ENCODE data around the gene DARS1.
A peak's percentile ranks its signal among the peaks of the same experiment; 100 is the strongest.

Gene DARS1

GRCh38 chr2:136014411-136014810, 29.0 kb upstream of the DARS1 start:
- DNase-seq, result no peak

DNA sequence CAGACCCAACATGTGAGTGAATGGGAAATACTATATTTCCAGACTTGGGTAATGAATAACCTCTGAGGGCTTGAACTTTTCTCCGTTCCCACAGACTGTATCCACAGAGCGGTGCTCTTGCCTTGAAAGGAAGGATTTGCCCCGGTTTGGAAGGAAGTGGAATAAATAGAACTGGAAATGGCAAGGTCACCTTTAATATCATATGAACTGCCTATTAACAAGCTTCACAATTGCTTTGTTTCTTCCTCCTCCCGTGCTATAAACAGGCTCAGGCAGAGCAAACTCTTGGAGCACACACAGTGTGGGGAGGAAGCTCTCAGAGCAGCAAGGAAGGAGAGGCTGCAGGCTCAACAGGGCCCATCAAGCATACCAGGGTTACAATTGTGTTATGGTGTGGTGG, 28.5 kb upstream of the DARS1 start:
- no peak for DNase-seq

DNA sequence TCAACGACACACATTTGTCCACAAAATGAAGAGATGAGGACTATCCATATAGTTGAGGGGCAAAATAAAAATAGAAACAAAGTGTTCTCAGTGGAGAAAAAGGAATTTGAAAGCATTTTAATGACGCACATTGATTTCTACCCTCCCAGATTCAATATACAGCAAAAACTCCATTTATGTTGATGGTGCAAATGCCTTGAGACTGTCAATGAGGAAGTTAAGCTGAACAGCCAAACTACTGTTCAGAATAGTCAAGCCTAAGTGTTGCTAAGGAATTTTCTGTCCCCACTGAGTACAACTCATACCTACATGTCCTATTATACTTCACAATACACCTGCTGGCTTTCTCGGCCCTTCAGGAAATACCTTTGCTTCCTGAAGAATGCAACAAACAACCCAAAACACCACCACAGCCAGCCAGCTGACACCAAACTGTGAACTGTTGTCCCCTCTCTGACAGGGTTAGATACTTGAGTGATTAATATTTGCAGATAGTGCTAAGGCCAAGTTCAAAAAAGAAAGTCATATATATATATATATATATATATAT, 27.8 kb upstream of the DARS1 start:
- no peak for DNase-seq

DNA sequence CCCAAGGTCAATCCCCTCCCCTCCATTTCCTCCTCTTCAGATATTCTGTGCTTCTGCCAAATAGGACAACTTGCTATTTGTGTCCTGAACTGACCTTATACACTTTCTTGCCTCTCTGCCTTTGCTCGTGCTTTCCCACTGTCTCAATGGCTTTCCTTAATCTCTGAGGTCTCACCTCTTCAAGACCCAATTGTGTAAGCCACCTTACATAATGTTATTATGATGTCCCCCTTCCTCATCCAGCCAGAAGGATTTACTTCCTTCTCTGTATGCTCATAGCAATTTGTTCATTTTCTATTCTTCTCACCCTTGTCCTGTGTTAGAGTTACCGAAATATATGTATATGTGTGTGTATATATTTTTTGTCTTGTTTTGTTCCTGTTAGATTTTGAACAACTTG, 26.9 kb upstream of the DARS1 start:
- no peak for DNase-seq

GRCh38 chr2:136010126-136010525, 24.7 kb upstream of the DARS1 start:
- no peak for DNase-seq

DNA sequence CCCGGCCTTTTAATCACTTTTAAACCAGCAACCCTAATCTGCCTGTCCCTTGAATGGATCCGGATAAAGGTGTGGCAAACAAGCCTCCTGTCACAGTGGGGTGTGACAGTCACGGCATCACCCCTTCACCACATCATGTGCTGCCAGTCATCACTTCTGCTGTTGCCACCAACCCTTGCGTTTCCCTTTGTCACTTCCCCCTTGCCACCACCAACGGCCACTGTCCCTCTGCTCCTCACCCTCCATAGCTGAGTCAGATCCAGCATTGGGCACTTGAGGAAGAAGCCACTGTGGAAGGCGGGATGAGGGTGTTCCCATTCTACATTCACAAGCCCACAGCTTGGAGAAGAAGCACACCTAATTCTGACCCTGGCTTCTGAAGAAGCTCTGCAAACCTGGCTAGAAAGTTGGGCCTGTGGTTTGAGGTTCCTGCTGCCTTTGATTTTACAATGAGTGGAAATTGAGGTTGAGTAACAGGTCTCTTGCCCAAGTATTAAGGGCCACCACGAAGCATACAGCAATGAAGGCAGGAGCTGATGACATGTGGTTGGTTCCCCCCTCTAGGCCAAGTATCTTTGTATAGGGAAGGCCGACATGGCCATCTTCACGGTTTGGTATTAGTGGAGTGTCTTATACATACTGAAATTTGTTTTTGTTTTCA, 22.9 kb upstream of the DARS1 start:
- DNase-seq, result peak; percentile 81

DNA sequence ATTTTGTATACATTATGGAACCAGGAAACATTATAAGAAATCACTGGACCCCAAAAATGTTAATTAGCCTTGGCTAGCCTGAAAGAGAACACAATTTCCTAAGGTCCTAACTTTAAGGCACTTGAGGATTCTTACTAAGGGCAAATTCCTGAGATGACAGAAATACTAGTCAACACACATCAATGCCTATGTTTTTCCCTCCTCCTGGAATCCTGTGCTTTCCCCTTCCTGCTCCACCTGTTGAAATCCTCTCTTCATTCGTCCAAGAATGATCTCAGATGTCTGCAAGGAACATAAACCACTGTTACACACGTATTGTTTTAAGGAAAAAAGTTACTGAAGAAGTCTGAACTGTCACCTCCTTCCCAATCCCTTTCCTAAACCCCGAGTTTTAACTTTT, 21.2 kb upstream of the DARS1 start:
- no peak for DNase-seq

DNA sequence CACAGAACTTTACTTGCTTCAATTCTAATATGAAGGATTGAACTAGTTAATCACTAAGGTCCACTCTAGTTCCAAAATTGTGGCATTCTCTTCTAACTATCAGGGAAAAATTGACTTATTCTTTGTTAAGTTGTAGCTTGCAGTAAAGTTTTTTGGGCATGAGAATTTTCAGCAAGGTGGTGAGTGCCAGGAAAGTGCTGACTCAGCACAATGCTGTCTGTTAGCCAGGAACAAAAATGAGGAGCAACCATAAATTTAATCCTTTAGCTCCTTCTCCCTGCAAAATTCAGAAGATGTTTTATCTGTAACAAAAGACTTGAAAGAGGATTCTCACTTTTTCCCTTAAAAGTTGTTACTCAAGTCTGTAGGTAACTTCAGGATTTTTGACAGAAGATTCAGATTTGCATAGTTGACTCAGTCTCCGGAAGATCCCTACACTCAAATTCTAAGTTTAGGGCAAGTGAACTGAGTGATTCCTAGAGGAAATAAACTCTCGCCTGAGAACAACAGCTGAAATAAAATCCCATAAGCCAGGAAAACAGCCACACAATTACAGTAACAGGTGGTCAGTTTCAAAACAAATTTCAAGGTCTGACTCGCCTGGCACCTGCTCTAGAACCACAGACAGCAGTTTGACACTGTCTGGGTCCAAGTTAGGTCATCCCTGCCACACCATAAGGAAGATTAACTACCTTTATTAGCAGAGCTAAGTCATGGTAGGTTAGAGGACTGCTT, 20.2 kb upstream of the DARS1 start:
- no peak for DNase-seq

DNA sequence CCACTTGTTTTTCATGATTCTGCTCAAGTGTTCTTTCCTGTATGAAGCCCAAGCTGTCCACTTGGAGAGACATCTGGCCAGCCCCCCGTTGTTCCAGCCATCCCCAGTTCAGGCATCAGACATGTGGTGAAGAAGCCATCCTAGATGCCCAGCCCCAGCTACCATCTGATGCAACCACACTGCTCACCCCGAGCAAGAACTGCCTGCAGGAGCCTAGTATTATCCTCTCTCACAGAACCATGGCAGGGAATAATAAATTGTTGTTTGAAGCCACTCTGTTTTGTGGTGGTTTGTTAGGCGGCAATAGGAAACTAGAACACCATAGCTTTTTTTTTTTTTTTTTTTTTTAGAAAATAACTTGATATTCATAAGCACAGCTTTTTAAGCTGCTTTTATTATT, 19.5 kb upstream of the DARS1 start:
- DNase-seq, result no peak

DNA sequence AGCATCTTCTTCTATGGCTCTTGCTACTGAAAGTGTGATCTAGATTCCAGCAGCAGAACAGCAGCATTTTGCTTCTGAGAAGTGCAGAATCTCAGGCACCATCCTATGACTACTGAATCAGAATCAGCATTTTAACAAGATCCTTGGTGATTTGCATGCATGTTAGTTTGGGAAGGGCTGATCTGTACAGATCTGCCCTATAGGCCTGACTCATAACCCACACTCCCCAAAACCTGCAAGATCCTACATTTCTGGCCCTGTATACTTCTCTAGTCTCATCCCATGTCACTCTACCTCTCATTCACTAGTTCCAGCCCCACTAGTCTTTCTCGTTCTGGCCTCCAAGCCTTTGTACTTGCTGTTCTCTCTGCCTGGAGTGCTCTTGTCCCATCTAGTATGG, 15.7 kb upstream of the DARS1 start:
- no peak for DNase-seq

GRCh38 chr2:136000502-136000901, 15.1 kb upstream of the DARS1 start:
- no peak for DNase-seq

GRCh38 chr2:135999899-136000298, 14.5 kb upstream of the DARS1 start:
- DNase-seq, result no peak

GRCh38 chr2:135998879-135999278, 13.5 kb upstream of the DARS1 start:
- DNase-seq, result no peak

DNA sequence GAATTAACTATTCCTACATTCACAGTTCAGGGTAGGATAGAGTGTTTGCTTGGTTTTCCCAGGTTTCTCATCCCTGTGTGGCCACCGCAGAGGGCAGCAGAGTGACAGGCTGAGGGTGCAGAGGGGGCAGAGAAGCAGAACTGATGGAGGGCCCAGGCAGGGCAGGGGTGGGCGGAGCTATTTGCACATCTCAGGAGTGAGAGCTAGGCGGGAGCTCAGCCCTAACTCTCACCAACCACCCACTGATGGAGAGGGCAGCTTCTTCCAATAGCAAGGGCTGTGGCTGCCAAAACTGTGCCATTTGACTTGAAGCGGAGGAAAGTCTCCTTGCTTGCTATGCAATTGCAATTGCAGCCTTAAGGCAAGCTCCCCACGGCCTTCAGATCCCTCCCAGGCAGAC, 12.0 kb upstream of the DARS1 start:
- no peak for DNase-seq

GRCh38 chr2:135996304-135996703, 10.9 kb upstream of the DARS1 start:
- no peak for DNase-seq

GRCh38 chr2:135994281-135994680, 8.9 kb upstream of the DARS1 start:
- no peak for DNase-seq

DNA sequence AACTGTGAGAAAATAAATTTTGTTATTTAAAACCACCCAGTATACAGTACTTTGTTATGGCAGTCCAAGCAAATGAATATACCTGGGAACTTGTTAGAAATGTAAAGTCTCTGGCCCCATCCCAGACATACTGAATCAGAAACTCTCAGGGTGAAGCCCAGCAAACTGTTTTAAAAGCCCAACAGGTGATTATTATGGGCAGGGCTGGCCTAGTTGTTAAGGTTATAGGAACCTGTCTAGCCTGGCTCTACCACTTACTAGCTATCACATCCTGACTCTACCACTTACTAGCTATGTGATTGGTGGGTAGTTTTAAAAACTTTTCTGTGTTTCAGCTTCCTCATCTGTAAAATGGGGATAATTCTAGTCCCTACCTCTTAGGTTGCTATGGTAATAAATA, 8.0 kb upstream of the DARS1 start:
- DNase-seq, result no peak

DNA sequence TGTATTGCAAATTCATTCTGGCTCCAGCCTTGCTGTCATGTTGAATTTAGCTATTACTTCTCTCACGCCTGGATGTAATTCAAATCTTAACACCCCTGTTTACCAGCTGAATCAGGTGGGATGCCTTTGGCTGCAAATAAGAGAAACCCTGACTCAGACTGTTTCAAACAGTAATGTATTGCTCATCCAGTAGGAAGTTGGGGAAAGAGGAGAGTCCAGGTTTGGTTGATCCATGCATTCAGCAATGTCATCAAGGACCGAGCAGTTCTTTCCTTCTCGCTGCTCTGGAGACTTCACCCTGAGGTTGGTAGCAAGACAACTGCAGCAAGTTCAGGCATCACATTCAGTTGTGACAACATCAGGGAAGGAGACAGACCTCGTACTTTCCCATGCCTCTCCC, 6.4 kb upstream of the DARS1 start:
- no peak for DNase-seq

GRCh38 chr2:135987441-135987840, 2.0 kb upstream of the DARS1 start:
- no peak for DNase-seq

DNA sequence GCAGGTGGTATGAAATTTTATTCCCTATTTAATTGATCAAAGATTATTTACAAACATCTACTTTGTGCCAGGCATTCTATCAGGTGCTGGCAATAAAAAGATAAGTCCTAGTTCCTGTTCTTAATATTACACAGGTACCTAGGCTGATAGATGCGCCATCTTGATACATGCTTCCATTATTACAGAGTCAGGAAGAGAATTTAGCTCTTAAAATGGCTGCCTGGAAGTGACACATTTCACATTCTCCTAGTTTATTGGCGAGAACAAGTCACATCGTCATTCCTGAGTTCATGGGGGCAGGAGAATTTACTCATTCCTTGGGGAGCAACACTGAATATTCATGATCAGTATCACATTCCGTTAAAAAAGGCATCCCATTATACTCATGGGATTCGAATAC, 1.1 kb upstream of the DARS1 start:
- no peak for DNase-seq

GRCh38 chr2:135985826-135986393, 484 bp upstream of the DARS1 start:
- no peak for DNase-seq

DNA sequence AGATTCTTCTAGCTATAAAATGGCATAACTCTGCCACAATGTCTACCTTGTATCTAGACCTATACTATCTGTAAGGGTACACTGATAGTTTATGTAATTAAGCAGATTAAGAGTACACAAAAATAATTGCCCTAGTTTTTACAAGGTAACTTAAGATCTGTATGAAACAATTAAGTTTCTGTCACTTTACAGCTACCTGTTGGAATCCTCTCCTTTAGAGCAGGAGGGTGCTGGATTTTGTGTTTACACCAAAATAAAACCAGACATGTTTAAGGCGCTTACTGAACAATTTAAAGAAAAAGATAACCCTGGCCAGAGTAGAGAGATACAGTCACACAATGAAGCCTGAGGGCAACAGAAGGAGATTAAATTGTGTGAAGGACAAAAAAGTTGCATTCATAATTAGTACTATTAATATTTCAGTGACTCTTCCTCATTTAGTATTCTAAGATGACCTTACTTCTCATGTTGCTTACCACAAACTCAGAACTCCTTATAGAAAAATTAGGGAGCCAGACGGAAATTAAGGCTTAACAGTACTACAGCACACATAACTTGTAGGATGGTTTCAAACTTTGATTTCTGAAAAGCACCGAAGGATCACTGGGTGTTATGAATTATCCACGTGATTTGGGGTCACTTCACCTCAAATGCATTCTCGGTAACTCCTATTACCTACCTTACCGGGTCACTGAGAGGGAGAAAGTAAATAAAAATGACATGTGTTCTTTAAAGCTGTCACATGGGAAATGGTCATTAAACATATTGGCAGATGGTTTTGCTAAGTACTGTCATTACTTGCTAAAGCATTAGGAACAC, 1.0 kb downstream of the DARS1 start:
- no peak for DNase-seq

- DNase-seq, result no peak
These were observed 4.9 kb downstream of the DARS1 start for GRCh38 chr2:135980434-135981079.

All from activated effector memory CD4-positive, alpha-beta T cell treated with anti-CD3 and anti-CD28 coated beads, Interleukin-2, amount 50 U/mL, for 16 hours (primary cell).